T-cell (primary cell): ENCODE measurements around the gene MAP2K5. TPM values are rescaled to one million over a fixed set of nuclear protein-coding genes. Genes with fewer than 3 reads are reported as not detected.

Source experiments
- ATAC-seq, 4 experiments: fragments of 200-7000 bp in 3 of 4; fragments of 150-1000 bp in 1 of 4; cut with Tn5 transposase; replicated peaks in 1 of 4; 1 replicate in 3 of 4; 2 replicates in 1 of 4; pipeline ENCODE4 v1.10.0; 2021; ENCODE audit warnings: moderate library complexity in 3 of 4, mild to moderate bottlenecking in 2 of 4, moderate number of reproducible peaks in 1 of 4
- CTCF ChIA-PET, 2 donors: fragments of 300-600 bp; sonication (Branson Sonifier 250); formaldehyde crosslinking; loops; one replicate each; lab custom pipeline; 2022; ENCODE audit warnings: antibody characterized with exemption in 2 of 2; lab: Charles Lee
- POLR2A ChIA-PET, 2 donors: fragments of 300-600 bp; sonication (Branson Sonifier 250); formaldehyde crosslinking; loops; one replicate each; lab custom pipeline; 2022; ENCODE audit warnings: antibody characterized with exemption in 2 of 2; lab: Charles Lee
- DNase-seq, 35 experiments: peaks; one replicate each; pipeline versions ENCODE4 v3.0.0 to v3.0.0-alpha.2; 2013 to 2023
- H3K27ac ChIP-seq: one replicate; pipeline ENCODE4 v1.5.1; 2013; ENCODE audit warnings: low read length
- H3K27me3 ChIP-seq, 2 experiments: replicated peaks in 1 of 2; 1 replicate in 1 of 2; 2 replicates in 1 of 2; pipeline versions ENCODE4 v1.6.1 to v1.7.0; 2013; ENCODE audit warnings: low read length in 1 of 2, mixed read lengths in 1 of 2; ENCODE audit not compliant: control insufficient read depth in 2 of 2, insufficient read depth in 2 of 2; ENCODE audit errors: extremely low read depth in 1 of 2
- H3K36me3 ChIP-seq, 2 donors: 1 replicate in 1 of 2; 2 replicates in 1 of 2; pipeline versions ENCODE4 v1.6.1 to v1.7.0; 2013; ENCODE audit warnings: low read length in 1 of 2; ENCODE audit not compliant: control insufficient read depth in 2 of 2, insufficient read depth in 1 of 2; ENCODE audit errors: extremely low read depth in 1 of 2
- H3K4me1 ChIP-seq, 2 experiments: 1 replicate in 1 of 2; 2 replicates in 1 of 2; pipeline versions ENCODE4 v1.6.1 to v1.7.0; 2013; ENCODE audit warnings: low read length in 2 of 2, mixed read lengths in 1 of 2; ENCODE audit not compliant: insufficient read depth in 2 of 2, control insufficient read depth in 1 of 2; ENCODE audit errors: extremely low read depth in 1 of 2
- H3K4me3 ChIP-seq, 2 donors: 1 replicate in 1 of 2; 2 replicates in 1 of 2; pipeline versions ENCODE4 v1.5.1 to v1.7.0; 2013; ENCODE audit warnings: mild to moderate bottlenecking in 2 of 2, low read length in 1 of 2, moderate library complexity in 1 of 2; ENCODE audit not compliant: control insufficient read depth in 1 of 2; ENCODE audit errors: extremely low read depth in 1 of 2
- H3K9me3 ChIP-seq: 2 replicates; pipeline ENCODE4 v1.7.0; 2013
- H3K27ac Mint-ChIP-seq, 2 donors: one replicate each; pipeline ENCODE4 v1.8.0; 2020 to 2021; ENCODE audit warnings: mild to moderate bottlenecking in 2 of 2, mixed read lengths in 2 of 2
- H3K27me3 Mint-ChIP-seq, 2 donors: one replicate each; pipeline ENCODE4 v1.8.0; 2021 to 2022; ENCODE audit warnings: mixed read lengths in 2 of 2
- H3K36me3 Mint-ChIP-seq: one replicate; pipeline ENCODE4 v1.8.0; 2021; ENCODE audit warnings: mixed read lengths
- H3K4me1 Mint-ChIP-seq, 3 donors: one replicate each; pipeline ENCODE4 v1.8.0; 2020 to 2022; ENCODE audit warnings: mixed read lengths in 3 of 3, mild to moderate bottlenecking in 1 of 3
- H3K4me3 Mint-ChIP-seq, 3 donors: one replicate each; pipeline ENCODE4 v1.8.0; 2020 to 2022; ENCODE audit warnings: mild to moderate bottlenecking in 3 of 3, mixed read lengths in 3 of 3, moderate library complexity in 3 of 3
- H3K9me3 Mint-ChIP-seq, 3 donors: one replicate each; pipeline ENCODE4 v1.8.0; 2020 to 2022; ENCODE audit warnings: mixed read lengths in 3 of 3
- WGBS: methylation state at CpG from one replicate; pipeline ENCODE4 v1.1.5; 2013; ENCODE audit warnings: missing lambda C conversion rate; ENCODE audit not compliant: insufficient coverage; 5-methylcytosine and 5-hydroxymethylcytosine counted together
- total RNA-seq, 35 experiments: library from RNA in 6 of 35; stranded (reverse) in 6 of 35; fragments of 120-200 nt in 1 of 35; gene quantifications; one replicate each; pipeline versions ENCODE4 v1.2.1 to v1.2.4 and lab custom pipeline; 2013 to 2026

The MAP2K5 gene
- total RNA-seq, 5 donors from 2014 or later (not counting 1 experiment from before 2014, with no cell fraction given): 24.5 to 35.5 (median 28.5) TPM

GRCh38 chr15:67730135-67730534 is 187.6 kb downstream of the MAP2K5 start:
- Histone ChIP-seq H3K4me3 (no peak overlapping the region), H3K27ac (no peak overlapping the region), H3K27me3 (no peaks in the 10 kb centered on the region), H3K9me3 (no peaks in the 10 kb centered on the region), H3K4me1 (no peaks in the 10 kb centered on the region), H3K36me3 (peaks cover 2% of the 10 kb centered on the region in 2 donors)
- no peak for ATAC-seq
- no peak overlapping the region for H3K27ac Mint-ChIP-seq
- H3K4me1 Mint-ChIP-seq: peaks cover 7 to 17% (median 16%) of the 10 kb centered on the region in 3 donors
- no peaks in the 10 kb centered on the region for H3K27me3 Mint-ChIP-seq
- no CpG with 5 or more reads among the region's 1 CpG for WGBS
- H3K36me3 Mint-ChIP-seq: peaks cover 16% of the 10 kb centered on the region
- ChIA-PET CTCF (no interaction called here), POLR2A (no interaction called here)
- H3K4me3 Mint-ChIP-seq: no peak overlapping the region
- DNase-seq: no peak
- H3K9me3 Mint-ChIP-seq: no peaks in the 10 kb centered on the region

GRCh38 chr15:67731112-67731721 is 188.7 kb downstream of the MAP2K5 start:
- Mint-ChIP-seq H3K4me3 (no peak overlapping the region), H3K27ac (no peak overlapping the region), H3K27me3 (no peaks in the 10 kb centered on the region), H3K9me3 (no peaks in the 10 kb centered on the region), H3K4me1 (peaks cover 18 to 23% (median 23%) of the 10 kb centered on the region in 3 donors), H3K36me3 (peaks cover 9% of the 10 kb centered on the region)
- POLR2A ChIA-PET: no interaction called here
- H3K36me3 ChIP-seq: peaks cover 2% of the 10 kb centered on the region in 2 donors
- peaks cover 0 to 3% of the 10 kb centered on the region in 2 experiments for H3K4me1 ChIP-seq
- H3K27ac ChIP-seq: no peak overlapping the region
- DNase-seq: no peak
- WGBS: 92% methylated on average over 1 of the region's 2 CpGs
- H3K9me3 ChIP-seq: no peaks in the 10 kb centered on the region
- H3K4me3 ChIP-seq: no peak overlapping the region
- ATAC-seq: no peak
- CTCF ChIA-PET: no interaction called here
- no peaks in the 10 kb centered on the region for H3K27me3 ChIP-seq

GRCh38 chr15:67732164-67732563 is 189.7 kb downstream of the MAP2K5 start:
- ATAC-seq (no peak), DNase-seq (no peak)
- Histone ChIP-seq H3K4me3 (no peak overlapping the region), H3K4me1 (peaks cover 0 to 3% of the 10 kb centered on the region in 2 experiments), H3K27ac (no peak overlapping the region), H3K27me3 (no peaks in the 10 kb centered on the region), H3K36me3 (peaks cover under 1 to 2% of the 10 kb centered on the region in 2 donors), H3K9me3 (no peaks in the 10 kb centered on the region)
- Mint-ChIP-seq H3K27ac (no peak overlapping the region), H3K4me3 (no peak overlapping the region), H3K27me3 (no peaks in the 10 kb centered on the region), H3K4me1 (peaks cover 20 to 31% (median 23%) of the 10 kb centered on the region in 3 donors), H3K36me3 (peaks cover 9% of the 10 kb centered on the region), H3K9me3 (no peaks in the 10 kb centered on the region)
- ChIA-PET POLR2A (no interaction called here), CTCF (no interaction called here)

- peaks cover 10% of the 10 kb centered on the region for H3K36me3 Mint-ChIP-seq
- H3K27ac Mint-ChIP-seq: no peak overlapping the region
- Histone ChIP-seq H3K4me3 (no peak overlapping the region), H3K4me1 (peaks cover 0 to 3% of the 10 kb centered on the region in 2 experiments), H3K27ac (no peak overlapping the region), H3K27me3 (no peaks in the 10 kb centered on the region), H3K9me3 (no peaks in the 10 kb centered on the region), H3K36me3 (peaks cover 0 to 2% of the 10 kb centered on the region in 2 donors)
- H3K4me1 Mint-ChIP-seq: peaks cover 20 to 31% (median 26%) of the 10 kb centered on the region in 3 donors
- H3K9me3 Mint-ChIP-seq: no peaks in the 10 kb centered on the region
- POLR2A ChIA-PET: no interaction called here
- CTCF ChIA-PET: no interaction called here
- no peaks in the 10 kb centered on the region for H3K27me3 Mint-ChIP-seq
- DNase-seq (no peak), ATAC-seq (no peak)
- 95% methylated on average over 8 of the region's 14 CpGs for WGBS
- H3K4me3 Mint-ChIP-seq: no peak overlapping the region
Measured at GRCh38 chr15:67732671-67733374, 190.3 kb downstream of the MAP2K5 start.

- ChIA-PET POLR2A (no interaction called here), CTCF (no interaction called here)
- no peak overlapping the region for H3K4me3 ChIP-seq
- DNase-seq (no peak), ATAC-seq (no peak)
- Mint-ChIP-seq H3K9me3 (no peaks in the 10 kb centered on the region), H3K36me3 (peaks cover 10% of the 10 kb centered on the region), H3K27ac (no peak overlapping the region), H3K4me3 (no peak overlapping the region), H3K4me1 (peaks cover 25 to 42% (median 28%) of the 10 kb centered on the region in 3 donors), H3K27me3 (no peaks in the 10 kb centered on the region)
- no peaks in the 10 kb centered on the region for H3K9me3 ChIP-seq
- H3K36me3 ChIP-seq: peaks cover 0 to 2% of the 10 kb centered on the region in 2 donors
- no peak overlapping the region for H3K27ac ChIP-seq
- peaks cover 0 to 3% of the 10 kb centered on the region in 2 experiments for H3K4me1 ChIP-seq
- H3K27me3 ChIP-seq: no peaks in the 10 kb centered on the region
- WGBS: no CpG with 5 or more reads among the region's 2 CpGs
Measured at GRCh38 chr15:67735896-67736295, 193.4 kb downstream of the MAP2K5 start.

- Histone ChIP-seq H3K27ac (no peak overlapping the region), H3K4me1 (peaks cover 3 to 4% of the 10 kb centered on the region in 2 experiments), H3K9me3 (no peaks in the 10 kb centered on the region), H3K36me3 (peaks cover 0 to 2% of the 10 kb centered on the region in 2 donors), H3K4me3 (no peak overlapping the region), H3K27me3 (no peaks in the 10 kb centered on the region)
- H3K27me3 Mint-ChIP-seq: no peaks in the 10 kb centered on the region
- ChIA-PET POLR2A (no interaction called here), CTCF (no interaction called here)
- H3K4me3 Mint-ChIP-seq: no peak overlapping the region
- no peak for ATAC-seq
- WGBS: no CpG with 5 or more reads among the region's 2 CpGs
- H3K27ac Mint-ChIP-seq: no peak overlapping the region
- peaks cover 13% of the 10 kb centered on the region for H3K36me3 Mint-ChIP-seq
- no peaks in the 10 kb centered on the region for H3K9me3 Mint-ChIP-seq
- peaks cover 30 to 45% (median 32%) of the 10 kb centered on the region in 3 donors for H3K4me1 Mint-ChIP-seq
- DNase-seq: no peak
Measured at GRCh38 chr15:67736810-67737209, 194.3 kb downstream of the MAP2K5 start.
